Heart right ventricle (tissue), 16 donors: ENCODE measurements around the gene RASA4. TPM values are rescaled to one million over a fixed set of nuclear protein-coding genes. Genes with fewer than 3 reads are reported as not detected.
"Not testable (repeated sequence)": the region's sequence is repeated elsewhere in the genome, so short reads cannot be mapped to it uniquely, and the experiment has no call there.

ENCODE experiments used
- ATAC-seq, 8 donors: fragments of 200-7000 bp; cut with Tn5 transposase; one replicate each; pipeline ENCODE4 v1.9.1; 2020; ENCODE audit warnings: mild to moderate bottlenecking in 8 of 8, moderate library complexity in 8 of 8, moderate number of reproducible peaks in 1 of 8
- DNase-seq, 2 donors: peaks; one replicate each; pipeline ENCODE4 v3.0.0-alpha.2; 2020
- H3K27ac ChIP-seq, 10 donors: fragments of 200-600 bp; sonication (generic) in 2 of 10; one replicate each; pipeline versions ENCODE4 v1.5.0 to v1.8.0; 2020 to 2022; ENCODE audit warnings: mild to moderate bottlenecking in 3 of 10
- H3K27me3 ChIP-seq, 7 donors: fragments of 200-600 bp; one replicate each; pipeline ENCODE4 v1.8.0; 2021 to 2022; ENCODE audit warnings: mild to moderate bottlenecking in 2 of 7
- H3K36me3 ChIP-seq, 9 donors: fragments of 200-600 bp; sonication (generic) in 1 of 9; one replicate each; pipeline versions ENCODE4 v1.5.0 to v1.8.0; 2020 to 2022; ENCODE audit warnings: mild to moderate bottlenecking in 2 of 9
- H3K4me1 ChIP-seq, 9 donors: fragments of 200-600 bp; sonication (generic) in 1 of 9; one replicate each; pipeline versions ENCODE4 v1.5.0 to v1.8.0; 2020 to 2022; ENCODE audit warnings: mild to moderate bottlenecking in 4 of 9
- H3K4me3 ChIP-seq, 10 donors: fragments of 200-600 bp; sonication (generic) in 2 of 10; one replicate each; pipeline versions ENCODE4 v1.5.0 to v1.8.0; 2020 to 2022; ENCODE audit warnings: mild to moderate bottlenecking in 7 of 10, moderate library complexity in 2 of 10
- H3K9me3 ChIP-seq, 11 donors: fragments of 200-600 bp in 10 of 11; sonication (generic) in 2 of 11; one replicate each; pipeline versions ENCODE4 v1.5.0 to v1.8.0; 2013 to 2022; ENCODE audit warnings: mild to moderate bottlenecking in 2 of 11, control low read depth in 1 of 11, moderate library complexity in 1 of 11
- WGBS, 2 donors: extraction: QIAGEN DNeasy Blood & Tissue Kit; methylation state at CpG; one replicate each; pipeline ENCODE4 v1.1.7; 2013; ENCODE audit warnings: inconsistent platforms in 1 of 2; 5-methylcytosine and 5-hydroxymethylcytosine counted together
- intact Hi-C, 10 donors: fragments of 100-400 bp; cut with DNase I; formaldehyde crosslinking; loops; one replicate each; pipeline versions ENCODE4 v1.11.1 to v1.14.2; 2022
- long read RNA-seq, 3 donors: library from polyadenylated mRNA; unstranded; transcript quantifications; one replicate each; pipeline ENCODE4 v2.0.0, GENCODE V29; 2020 to 2021
- polyA plus RNA-seq, 2 donors: library from polyadenylated mRNA; stranded (reverse); fragments of 200-250 nt; gene quantifications; one replicate each; pipeline ENCODE4 v1.2.3, GENCODE V29; 2013
- total RNA-seq, 10 donors: library from RNA; stranded (reverse); fragmentation: NEBNext Ultra II Directional in 3 of 10; extraction: Animal tissue kit (Norgen Biotek cat#: 25700) in 3 of 10; gene quantifications; one replicate each; pipeline versions ENCODE4 v1.2.1 to v1.2.4, GENCODE V29; 2021 to 2023
- donor health status: Arrhythmogenic right ventricular cardiomyopathy.
- donor health status: ischemic (EF 13 %, LVEDD 7.1; RV severe dilation, severe dysfunction).
- donor health status: healthy with polysubstance abuse.
- donor health status: DM: no; HTN: yes; CAD: no.
- donor health status: DM: no; HTN: no; CAD: no.
- donor health status: ischemic (EF 25% LVEDD 6.9; RV normal size, moderate dysfunction).
- donor health status: ischemic (EF 25% LVEDD 5.7; RV mildly dilated, moderate dysfunction).
- donor health status: healthy.
- donor health status: DM: yes; HTN: yes; CAD: no.
- donor health status: Ischemic cardiomyopathy.
- donor health status: ischemic (EF 35%, LVEDD 5.7; RV mildly dilated, moderate dysfunction).
- donor health status: nonischemic (EF 11% LVEDD 7.7; RV severe dilation, severe dysfunction).
- donor health status: DM: yes; HTN: yes; CAD: no.
- donor health status: PGD.
- donor health status: ischemic (EF 29% LVEDD 5.4; RV normal size, mild dysfunction).
- donor health status: nonischemic (EF 23%, LVEDD 6.1; RV moderate dilation, normal function).

Gene RASA4
- total RNA-seq (10 to 100 TPM in 6 of 10 donors, 1 to 10 TPM in 4; 8.3 to 76.1 (median 12.4) TPM), polyA plus RNA-seq (10 to 100 TPM; 10.2 to 13.8 TPM)
- long read RNA-seq, donor 1, full-length matches to known transcripts: 5 of 7 reads
- long read RNA-seq, donor 1, partial matches to known transcripts: 0 of 7 reads
- long read RNA-seq, donor 1, other reads (novel, unspliced or antisense): 2 of 7 reads
- long read RNA-seq, donor 2, full-length matches to known transcripts: 9 of 15 reads
- long read RNA-seq, donor 2, partial matches to known transcripts: 2 of 15 reads
- long read RNA-seq, donor 2, other reads (novel, unspliced or antisense): 4 of 15 reads
- long read RNA-seq, donor 3, full-length matches to known transcripts: 1 of 1 reads
- long read RNA-seq, donor 3, partial matches to known transcripts: 0 of 1 reads
- long read RNA-seq, donor 3, other reads (novel, unspliced or antisense): 0 of 1 reads

DNA sequence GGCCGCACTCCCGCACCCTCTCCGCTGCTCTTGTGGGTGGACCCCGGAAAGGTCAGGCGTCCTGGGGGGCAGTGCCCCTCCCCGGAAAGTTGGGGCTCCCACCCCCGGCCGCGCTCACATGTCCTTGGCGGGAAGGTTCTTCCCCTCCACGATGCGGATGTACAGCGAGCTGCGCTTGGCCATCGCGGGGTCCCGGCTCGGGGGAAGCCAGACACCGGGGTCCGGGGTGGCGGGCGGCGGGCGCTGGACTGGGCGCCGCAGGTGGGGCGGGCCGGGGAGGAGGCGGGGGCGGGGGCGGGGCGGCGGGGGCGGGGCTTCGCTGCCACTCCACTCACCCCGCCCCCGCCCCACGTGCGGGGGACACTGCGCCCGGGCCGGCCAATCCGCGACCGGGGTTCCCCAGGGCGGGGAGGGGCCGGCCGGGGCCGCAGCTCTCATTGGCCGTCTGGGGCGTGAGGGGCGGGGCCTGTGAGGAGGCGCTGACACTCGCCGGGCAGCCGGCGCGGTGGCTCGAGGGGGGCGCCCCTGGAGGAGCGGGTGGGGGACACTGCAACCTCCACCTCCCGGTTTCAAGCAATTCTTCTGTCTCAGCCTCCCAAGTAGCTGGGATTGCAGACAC lies at the start of gene RASA4:
Gene RASA4 (minus strand): TSS at position 250 of the 619 bp plus-strand sequence. CDS start 67 bp downstream, at position 183.
- H3K27me3 ChIP-seq, intact Hi-C loops, H3K36me3 ChIP-seq, H3K9me3 ChIP-seq: not testable (repeated sequence)
- H3K27ac ChIP-seq: peak within 1 kb of the TSS in 1 of 10 donors; percentile 72
- peak within 1 kb of the TSS in 9 of 10 donors; percentile 33 to 55 (median 49) for H3K4me3 ChIP-seq
- ATAC-seq (peak; percentile 89 to 96 (median 94)), DNase-seq (peak; percentile 44 to 65)
- WGBS, 2 donors: 0 to 2% methylated on average over 8 to 20 of the region's 62 CpGs
- H3K4me1 ChIP-seq: peaks cover 0 to 12% (median 0%) of the 10 kb centered on the region in 9 donors

GRCh38 chr7:102664765-102665164 lies 48.2 kb upstream of the RASA4 start:
- WGBS, 2 donors: 76 to 89% methylated on average over 4 of the region's 11 CpGs
- H3K36me3 ChIP-seq, H3K9me3 ChIP-seq, H3K4me3 ChIP-seq, DNase-seq, H3K4me1 ChIP-seq, ATAC-seq, H3K27me3 ChIP-seq, intact Hi-C loops, H3K27ac ChIP-seq: not testable (repeated sequence)

DNA sequence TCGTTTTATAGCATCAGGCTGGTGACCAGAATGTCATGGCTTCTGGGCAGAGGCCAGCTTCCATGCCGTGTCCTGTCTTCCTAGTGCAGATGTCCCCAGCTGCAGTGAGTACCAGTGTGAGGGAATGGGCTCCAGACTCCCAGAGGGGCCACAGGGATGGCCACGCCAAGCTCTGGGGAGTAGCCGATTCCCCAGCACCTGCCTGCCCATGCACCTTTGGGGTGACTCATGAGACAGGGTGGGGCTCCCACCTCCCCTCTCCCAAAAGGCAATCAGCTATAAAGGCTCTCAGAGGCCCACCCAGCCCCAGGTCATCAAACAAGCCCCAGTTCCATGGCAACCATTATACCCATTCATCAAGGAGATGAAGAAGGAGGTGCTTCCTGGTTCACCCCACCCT lies 33.4 kb upstream of the RASA4 start, which contains the start of gene SPDYE2B:
Gene SPDYE2B (plus strand): TSS at position 396 of the 400 bp plus-strand sequence. CDS start 2,030 bp downstream, outside the sequence.
- WGBS, 2 donors: no CpG with 5 or more reads among the region's 4 CpGs
- H3K36me3 ChIP-seq, H3K4me3 ChIP-seq, H3K27ac ChIP-seq, H3K9me3 ChIP-seq, H3K27me3 ChIP-seq, DNase-seq, intact Hi-C loops, H3K4me1 ChIP-seq: not testable (repeated sequence)
- peak in 5 of 8 donors; percentile 30 to 70 (median 50) for ATAC-seq

GRCh38 chr7:102647813-102648212 lies 31.3 kb upstream of the RASA4 start:
- intact Hi-C loops, H3K36me3 ChIP-seq, H3K4me1 ChIP-seq, H3K27ac ChIP-seq, H3K27me3 ChIP-seq, H3K9me3 ChIP-seq, H3K4me3 ChIP-seq, DNase-seq: not testable (repeated sequence)
- WGBS, 2 donors: 96 to 97% methylated on average over 5 of the region's 7 CpGs
- peak in 2 of 8 donors; percentile 20 to 42 for ATAC-seq

DNA sequence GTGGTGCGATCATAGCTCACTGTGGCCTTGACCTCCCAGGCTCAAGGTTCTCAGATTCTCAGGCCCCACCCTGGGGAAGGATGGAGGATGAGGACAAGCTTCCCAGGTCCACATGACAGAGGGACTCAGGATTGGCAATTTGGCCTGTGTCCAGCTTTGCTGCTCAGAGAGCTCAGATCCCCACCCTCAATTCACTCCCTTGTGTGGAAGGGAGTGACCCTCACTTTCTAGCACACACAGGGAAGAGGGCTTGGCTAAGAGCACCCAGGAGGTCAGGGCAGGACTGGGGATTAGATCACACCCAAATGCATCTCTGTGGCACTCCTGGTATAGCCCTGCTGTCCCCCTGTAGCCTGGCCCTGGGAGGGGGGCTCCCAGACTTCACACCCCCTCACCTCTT lies 26.8 kb upstream of the RASA4 start:
- intact Hi-C loops: not testable (repeated sequence)

DNA sequence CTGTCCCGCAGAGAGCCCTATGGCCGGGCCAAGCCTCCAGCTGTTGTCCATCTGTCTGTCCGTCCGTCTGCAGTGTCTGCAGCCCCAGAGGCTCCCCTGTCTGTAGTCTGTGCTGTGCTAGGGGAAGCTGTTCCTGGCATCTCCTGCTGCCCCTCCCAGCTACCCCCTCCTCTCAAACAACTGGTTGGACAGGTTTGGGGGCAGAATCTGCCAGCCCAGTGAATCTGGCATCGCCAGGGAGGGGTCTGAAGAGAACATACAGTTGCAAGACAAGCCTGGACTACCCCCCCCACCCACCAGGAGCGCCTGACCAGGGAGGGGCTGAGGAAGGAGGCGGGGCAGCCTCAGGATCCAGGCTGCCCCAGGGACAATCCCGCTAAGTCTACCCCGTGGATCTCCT lies 26.1 kb upstream of the RASA4 start, which contains the start of gene UPK3BL1:
Gene UPK3BL1 (minus strand): TSS at position 101 of the 400 bp plus-strand sequence. CDS start 50 bp downstream, at position 51.
- intact Hi-C loops, H3K27me3 ChIP-seq, H3K4me3 ChIP-seq, H3K27ac ChIP-seq, H3K4me1 ChIP-seq, H3K9me3 ChIP-seq, H3K36me3 ChIP-seq, DNase-seq: not testable (repeated sequence)
- peak in 6 of 8 donors; percentile 9 to 36 (median 26) for ATAC-seq
- no CpG with 5 or more reads among the region's 9 CpGs for WGBS, 2 donors

More for the DNA sequence above, 26.8 kb upstream of the RASA4 start:
- not testable (repeated sequence) for H3K4me1 ChIP-seq, ATAC-seq, H3K36me3 ChIP-seq, H3K9me3 ChIP-seq, H3K27me3 ChIP-seq, H3K27ac ChIP-seq, H3K4me3 ChIP-seq, DNase-seq
- WGBS, 2 donors: no CpG with 5 or more reads among the region's 1 CpG

GRCh38 chr7:102638848-102639247 lies 22.3 kb upstream of the RASA4 start:
- WGBS, 2 donors: 90 to 92% methylated on average over 6 to 7 of the region's 11 CpGs
- H3K27ac ChIP-seq, H3K27me3 ChIP-seq, intact Hi-C loops, H3K4me1 ChIP-seq, H3K9me3 ChIP-seq, H3K36me3 ChIP-seq, H3K4me3 ChIP-seq: not testable (repeated sequence)
- peak in 4 of 8 donors; percentile 1 to 15 (median 7) for ATAC-seq
- DNase-seq: peak in 1 of 2 donors; percentile 17

- H3K27me3 ChIP-seq, intact Hi-C loops, H3K36me3 ChIP-seq, H3K4me3 ChIP-seq, H3K27ac ChIP-seq, H3K9me3 ChIP-seq, ATAC-seq, H3K4me1 ChIP-seq: not testable (repeated sequence)
- WGBS, 2 donors: 84 to 91% methylated on average over 8 of the region's 13 CpGs
- DNase-seq: peak in 1 of 2 donors; percentile 6
These were observed 20.4 kb upstream of the RASA4 start for GRCh38 chr7:102636956-102637355.

- H3K9me3 ChIP-seq, DNase-seq, H3K27me3 ChIP-seq, H3K4me3 ChIP-seq, H3K36me3 ChIP-seq, intact Hi-C loops, H3K4me1 ChIP-seq, H3K27ac ChIP-seq: not testable (repeated sequence)
- 100% methylated on average over 2 of the region's 5 CpGs; no CpG with 5 or more reads in 1 of the 2 donors for WGBS, 2 donors
- peak in 7 of 8 donors; percentile 16 to 47 (median 18) for ATAC-seq
These were observed 18.8 kb upstream of the RASA4 start for GRCh38 chr7:102635354-102635753.

DNA sequence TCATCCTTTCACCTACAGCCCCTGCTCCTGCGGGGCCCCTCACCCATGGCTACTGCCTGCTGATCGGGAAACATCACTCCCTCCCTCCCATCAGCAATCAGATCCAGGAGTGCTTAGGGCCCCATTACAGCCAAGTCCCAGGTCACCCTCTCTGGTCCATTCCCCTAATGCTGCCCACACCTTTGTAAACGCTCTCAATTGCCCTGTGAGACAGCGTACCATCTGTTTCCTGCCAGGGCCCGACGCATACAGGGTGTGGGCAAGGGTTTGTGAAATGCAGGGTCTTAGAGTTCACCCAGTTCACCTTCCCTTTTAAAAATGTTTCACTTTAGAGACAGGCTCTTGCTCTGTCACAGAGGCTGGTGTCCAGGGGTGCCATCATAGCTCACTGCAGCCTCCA lies 17.7 kb upstream of the RASA4 start:
- intact Hi-C loops: not testable (repeated sequence)
- WGBS, 2 donors: 72 to 75% methylated on average over 2 of the region's 6 CpGs

GRCh38 chr7:102630622-102631021 lies 14.1 kb upstream of the RASA4 start:
- H3K4me3 ChIP-seq, H3K36me3 ChIP-seq, H3K27me3 ChIP-seq, H3K4me1 ChIP-seq, intact Hi-C loops, DNase-seq, H3K27ac ChIP-seq, H3K9me3 ChIP-seq: not testable (repeated sequence)
- ATAC-seq: peak in 1 of 8 donors; percentile 5
- 62 to 85% methylated on average over 5 to 6 of the region's 9 CpGs for whole genome bisulfite sequencing, 2 donors

More for the DNA sequence above, 17.7 kb upstream of the RASA4 start:
- H3K4me3 ChIP-seq, H3K27me3 ChIP-seq, H3K9me3 ChIP-seq, H3K27ac ChIP-seq, DNase-seq, H3K4me1 ChIP-seq, H3K36me3 ChIP-seq: not testable (repeated sequence)
- ATAC-seq: peak in 1 of 8 donors; percentile 9
